CD4-positive, CD25-positive, alpha-beta regulatory T cell (primary cell): ENCODE results near the gene ENSA. TPM values are rescaled to one million over a fixed set of nuclear protein-coding genes. Genes with fewer than 3 reads are reported as not detected.
"Not testable (repeated sequence)": the region's sequence is repeated elsewhere in the genome, so short reads cannot be mapped to it uniquely, and the experiment has no call there.

Experiments used
- ATAC-seq, 2 donors: fragments of 150-1000 bp; cut with Tn5 transposase; one replicate each; pipeline ENCODE4 v1.10.0; 2021; ENCODE audit warnings: low read depth in 2 of 2, moderate number of reproducible peaks in 2 of 2, moderate library complexity in 1 of 2
- DNase-seq, 3 donors: peaks; one replicate each; pipeline versions ENCODE4 v3.0.0 to v3.0.0-alpha.2; 2012 to 2022; ENCODE audit warnings: mixed read lengths in 1 of 3
- H3K27ac ChIP-seq: one replicate; pipeline ENCODE4 v1.7.0; 2013; ENCODE audit warnings: mild to moderate bottlenecking, low read length; ENCODE audit not compliant: insufficient read depth, poor library complexity, severe bottlenecking
- H3K27me3 ChIP-seq: one replicate; pipeline ENCODE4 v1.7.0; 2013; ENCODE audit warnings: low read length; ENCODE audit not compliant: control insufficient read depth, insufficient read depth
- H3K36me3 ChIP-seq: one replicate; pipeline ENCODE4 v1.7.0; 2013; ENCODE audit warnings: mild to moderate bottlenecking, low read length, moderate library complexity; ENCODE audit not compliant: control insufficient read depth, insufficient read depth
- H3K4me1 ChIP-seq: 2 replicates; pipeline ENCODE4 v1.7.0; 2013; ENCODE audit warnings: mild to moderate bottlenecking, low read length; ENCODE audit not compliant: insufficient read depth, control insufficient read depth, poor library complexity, severe bottlenecking
- H3K4me3 ChIP-seq: one replicate; pipeline ENCODE4 v1.7.0; 2013; ENCODE audit warnings: low read depth, mild to moderate bottlenecking, low read length, moderate library complexity
- H3K9me3 ChIP-seq, 2 experiments: 1 replicate in 1 of 2; 2 replicates in 1 of 2; pipeline ENCODE4 v1.7.0; 2013; ENCODE audit warnings: low read length in 2 of 2, mild to moderate bottlenecking in 1 of 2, moderate library complexity in 1 of 2; ENCODE audit not compliant: control insufficient read depth in 2 of 2
- H3K27ac Mint-ChIP-seq, 3 donors: one replicate each; pipeline ENCODE4 v1.8.0; 2020 to 2022; ENCODE audit warnings: mild to moderate bottlenecking in 3 of 3, mixed read lengths in 3 of 3, moderate library complexity in 2 of 3
- H3K27me3 Mint-ChIP-seq: one replicate; pipeline ENCODE4 v1.8.0; 2022; ENCODE audit warnings: mild to moderate bottlenecking, mixed read lengths
- H3K36me3 Mint-ChIP-seq: one replicate; pipeline ENCODE4 v1.8.0; 2020; ENCODE audit warnings: mixed read lengths
- H3K4me1 Mint-ChIP-seq, 4 donors: one replicate each; pipeline ENCODE4 v1.8.0; 2020 to 2022; ENCODE audit warnings: mixed read lengths in 4 of 4, mild to moderate bottlenecking in 1 of 4
- H3K4me3 Mint-ChIP-seq, 4 donors: one replicate each; pipeline ENCODE4 v1.8.0; 2020 to 2022; ENCODE audit warnings: mild to moderate bottlenecking in 4 of 4, mixed read lengths in 4 of 4, moderate library complexity in 3 of 4
- H3K9me3 Mint-ChIP-seq, 7 donors: one replicate each; pipeline ENCODE4 v1.8.0; 2020 to 2022; ENCODE audit warnings: mixed read lengths in 7 of 7, mild to moderate bottlenecking in 3 of 7, moderate library complexity in 2 of 7
- polyA plus RNA-seq, 4 donors: library from polyadenylated mRNA; unstranded; fragments of 300-500 nt; fragmentation: Illumina TruSeq; gene quantifications; one replicate each; pipeline ENCODE4 v1.2.3, GENCODE V29; 2021
- total RNA-seq: library from RNA; stranded (reverse); gene quantifications from one replicate; pipeline ENCODE4 v1.2.3, GENCODE V29; 2022

Gene ENSA
- total RNA-seq (169 TPM), polyA plus RNA-seq (10 to 100 TPM; 41.2 to 61.9 (median 52.4) TPM)

GRCh38 chr1:150629115-150629928 lies at the start of gene ENSA:
ENSA (minus strand) TSS chr1:150629612; CDS start chr1:150629470, 142 bp downstream.
- Mint-ChIP-seq H3K4me3 (no peak within 1 kb of the TSS), H3K36me3 (peaks cover 25% of the 10 kb centered on the region), H3K9me3 (peaks cover 0 to 1% (median 0%) of the 10 kb centered on the region in 7 donors), H3K4me1 (peaks cover 4 to 28% (median 9%) of the 10 kb centered on the region in 4 donors), H3K27me3 (no peaks in the 10 kb centered on the region), H3K27ac (no peak within 1 kb of the TSS)
- peak within 1 kb of the TSS; percentile 96 for H3K4me3 ChIP-seq
- DNase-seq (peak; percentile 96 to 99 (median 99)), ATAC-seq (peak; percentile 88 to 89)
- H3K9me3 ChIP-seq, result no peaks in the 10 kb centered on the region
- no peaks in the 10 kb centered on the region for H3K27me3 ChIP-seq
- H3K36me3 ChIP-seq, result peaks cover 31% of the 10 kb centered on the region
- peak within 1 kb of the TSS; percentile 99 for H3K27ac ChIP-seq
- peaks cover 12% of the 10 kb centered on the region for H3K4me1 ChIP-seq

DNA sequence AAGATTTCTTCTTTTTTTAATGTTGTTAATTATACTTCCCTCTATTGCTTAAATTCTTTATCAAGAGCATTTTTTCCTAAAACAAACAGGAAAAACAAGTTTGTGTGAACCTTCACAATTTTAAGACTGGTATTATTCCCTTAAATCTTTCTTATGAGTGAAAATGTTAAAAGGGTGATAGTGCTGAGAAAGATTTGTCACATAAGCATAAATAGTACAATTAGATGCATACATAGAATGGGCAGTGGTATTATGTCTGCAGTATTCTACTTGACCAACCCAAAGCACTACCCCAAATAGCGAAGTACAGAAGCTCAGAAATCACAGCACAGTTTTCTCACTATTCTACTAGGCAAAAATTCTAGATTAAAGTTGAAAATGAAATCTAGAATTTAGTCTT lies 49.6 kb upstream of the ENSA start:
- no peak overlapping the region for H3K27ac ChIP-seq
- peaks cover 4% of the 10 kb centered on the region for H3K36me3 ChIP-seq
- ATAC-seq (no peak), DNase-seq (no peak)
- Mint-ChIP-seq H3K36me3 (peaks cover 13% of the 10 kb centered on the region), H3K27me3 (no peaks in the 10 kb centered on the region), H3K4me3 (no peak overlapping the region), H3K27ac (no peak overlapping the region), H3K4me1 (peaks cover 3 to 15% (median 6%) of the 10 kb centered on the region in 4 donors), H3K9me3 (no peaks in the 10 kb centered on the region)
- H3K4me1 ChIP-seq, result peaks cover 3% of the 10 kb centered on the region
- no peaks in the 10 kb centered on the region for H3K9me3 ChIP-seq
- no peaks in the 10 kb centered on the region for H3K27me3 ChIP-seq
- no peak overlapping the region for H3K4me3 ChIP-seq

DNA sequence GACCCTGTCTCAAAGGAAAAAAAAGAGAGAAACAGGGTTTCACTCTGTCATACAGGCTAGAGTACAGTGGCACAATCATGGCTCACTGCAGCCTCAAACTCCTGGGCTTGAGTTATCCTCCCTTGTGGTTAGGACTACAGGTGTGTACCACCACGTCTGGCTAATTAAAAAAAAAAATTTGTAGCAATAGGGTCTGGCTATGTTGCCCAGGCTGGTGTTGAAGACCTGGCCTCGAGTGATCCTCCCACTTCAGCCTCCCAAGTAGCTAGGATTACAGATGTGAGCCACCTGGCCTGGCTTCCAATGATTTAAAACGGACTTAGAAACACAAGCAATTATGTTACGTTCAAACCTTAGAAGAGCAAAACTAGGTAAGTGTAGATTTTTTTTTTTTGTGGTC lies 45.5 kb upstream of the ENSA start:
- no peak overlapping the region for H3K27ac ChIP-seq
- no peak overlapping the region for H3K4me3 ChIP-seq
- DNase-seq (no peak), ATAC-seq (no peak)
- Mint-ChIP-seq H3K27me3 (no peaks in the 10 kb centered on the region), H3K9me3 (no peaks in the 10 kb centered on the region), H3K4me1 (peaks cover 0 to 9% (median 4%) of the 10 kb centered on the region in 4 donors), H3K36me3 (peaks cover 7% of the 10 kb centered on the region), H3K4me3 (no peak overlapping the region), H3K27ac (no peak overlapping the region)
- no peaks in the 10 kb centered on the region for H3K27me3 ChIP-seq
- H3K4me1 ChIP-seq, result no peaks in the 10 kb centered on the region
- H3K9me3 ChIP-seq, result no peaks in the 10 kb centered on the region
- peaks cover 3% of the 10 kb centered on the region for H3K36me3 ChIP-seq

DNA sequence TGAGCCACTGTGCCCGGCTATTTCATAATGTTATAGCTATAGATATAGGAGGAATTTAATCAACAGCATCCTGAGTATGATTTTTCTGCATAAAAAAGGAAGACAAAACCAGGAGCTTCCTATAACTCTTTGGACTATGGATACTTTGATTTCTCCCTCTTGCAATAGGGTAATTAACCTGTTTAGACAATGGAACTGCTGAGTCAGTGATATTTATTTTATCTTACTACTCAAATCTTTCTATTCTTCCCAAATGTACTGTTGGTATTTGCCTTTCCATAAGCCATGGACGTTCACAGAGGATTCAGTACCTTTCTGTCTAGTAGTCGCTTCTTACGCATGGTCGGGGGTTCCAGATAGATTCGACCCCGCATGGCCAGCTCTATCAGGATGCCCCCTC lies 33.9 kb upstream of the ENSA start:
- ATAC-seq (no peak), DNase-seq (no peak)
- Histone ChIP-seq H3K27ac (no peak overlapping the region), H3K4me3 (no peak overlapping the region), H3K27me3 (no peaks in the 10 kb centered on the region), H3K9me3 (no peaks in the 10 kb centered on the region), H3K36me3 (peaks cover 19% of the 10 kb centered on the region), H3K4me1 (peaks cover 4% of the 10 kb centered on the region)
- Mint-ChIP-seq H3K4me1 (peaks cover 7 to 24% (median 17%) of the 10 kb centered on the region in 4 donors), H3K27me3 (no peaks in the 10 kb centered on the region), H3K4me3 (no peak overlapping the region), H3K9me3 (no peaks in the 10 kb centered on the region), H3K36me3 (peaks cover 38% of the 10 kb centered on the region), H3K27ac (peak overlapping the region in 1 of 3 donors; percentile 62)

- H3K4me1 ChIP-seq, result peaks cover 4% of the 10 kb centered on the region
- H3K36me3 ChIP-seq, result peaks cover 19% of the 10 kb centered on the region
- H3K27me3 Mint-ChIP-seq, result no peaks in the 10 kb centered on the region
- DNase-seq (no peak), ATAC-seq (no peak)
- no peak overlapping the region for H3K4me3 Mint-ChIP-seq
- no peaks in the 10 kb centered on the region for H3K9me3 Mint-ChIP-seq
- H3K27me3 ChIP-seq, result no peaks in the 10 kb centered on the region
- no peak overlapping the region for H3K27ac ChIP-seq
- H3K4me3 ChIP-seq, result no peak overlapping the region
- H3K27ac Mint-ChIP-seq, result peak overlapping the region in 2 of 3 donors; percentile 31 to 62
- peaks cover 38% of the 10 kb centered on the region for H3K36me3 Mint-ChIP-seq
- peaks cover 7 to 22% (median 17%) of the 10 kb centered on the region in 4 donors for H3K4me1 Mint-ChIP-seq
- H3K9me3 ChIP-seq, result no peaks in the 10 kb centered on the region
These were observed 33.4 kb upstream of the ENSA start for GRCh38 chr1:150662811-150663210.

GRCh38 chr1:150661156-150661555 lies 31.7 kb upstream of the ENSA start:
- Mint-ChIP-seq H3K4me3 (no peak overlapping the region), H3K27ac (no peak overlapping the region), H3K4me1 (peaks cover 6 to 20% (median 15%) of the 10 kb centered on the region in 4 donors), H3K36me3 (peaks cover 41% of the 10 kb centered on the region), H3K27me3 (no peaks in the 10 kb centered on the region), H3K9me3 (no peaks in the 10 kb centered on the region)
- Histone ChIP-seq H3K9me3 (no peaks in the 10 kb centered on the region), H3K27me3 (no peaks in the 10 kb centered on the region), H3K27ac (no peak overlapping the region), H3K36me3 (peaks cover 21% of the 10 kb centered on the region), H3K4me3 (no peak overlapping the region), H3K4me1 (peaks cover 4% of the 10 kb centered on the region)
- ATAC-seq (no peak), DNase-seq (no peak)

GRCh38 chr1:150660584-150660983 lies 31.2 kb upstream of the ENSA start:
- Histone ChIP-seq H3K27ac (no peak overlapping the region), H3K36me3 (peaks cover 21% of the 10 kb centered on the region), H3K4me1 (peaks cover 4% of the 10 kb centered on the region), H3K9me3 (no peaks in the 10 kb centered on the region), H3K27me3 (no peaks in the 10 kb centered on the region), H3K4me3 (no peak overlapping the region)
- Mint-ChIP-seq H3K27me3 (no peaks in the 10 kb centered on the region), H3K27ac (peak overlapping the region in 2 of 3 donors; percentile 48 to 60), H3K36me3 (peaks cover 44% of the 10 kb centered on the region), H3K4me3 (no peak overlapping the region), H3K4me1 (peaks cover under 1 to 14% (median 10%) of the 10 kb centered on the region in 4 donors), H3K9me3 (no peaks in the 10 kb centered on the region)
- DNase-seq, result no peak
- ATAC-seq, result no peak

- ATAC-seq, result not testable (repeated sequence)
These were observed 27.7 kb upstream of the ENSA start for GRCh38 chr1:150657064-150657463.

More at GRCh38 chr1:150657064-150657463, 27.7 kb upstream of the ENSA start:
- H3K4me1 ChIP-seq, H3K4me3 ChIP-seq, H3K4me3 Mint-ChIP-seq, H3K27me3 ChIP-seq, H3K27ac ChIP-seq, H3K9me3 ChIP-seq, H3K27me3 Mint-ChIP-seq, H3K27ac Mint-ChIP-seq, H3K4me1 Mint-ChIP-seq, DNase-seq, H3K9me3 Mint-ChIP-seq: not testable (repeated sequence)
- peaks cover 21% of the 10 kb centered on the region for H3K36me3 ChIP-seq
- H3K36me3 Mint-ChIP-seq, result peaks cover 35% of the 10 kb centered on the region
